C1 segment of cervical spinal cord (tissue), 14 donors: ENCODE measurements around the gene SMYD3.
"Not testable (repeated sequence)": the region's sequence is repeated elsewhere in the genome, so short reads cannot be mapped to it uniquely, and the experiment has no call there.

Experiments used
- DNase-seq, 14 donors: peaks; one replicate each; lab custom pipeline; 2025; lab: John Stamatoyannopoulos, UW

SMYD3 gene

DNA sequence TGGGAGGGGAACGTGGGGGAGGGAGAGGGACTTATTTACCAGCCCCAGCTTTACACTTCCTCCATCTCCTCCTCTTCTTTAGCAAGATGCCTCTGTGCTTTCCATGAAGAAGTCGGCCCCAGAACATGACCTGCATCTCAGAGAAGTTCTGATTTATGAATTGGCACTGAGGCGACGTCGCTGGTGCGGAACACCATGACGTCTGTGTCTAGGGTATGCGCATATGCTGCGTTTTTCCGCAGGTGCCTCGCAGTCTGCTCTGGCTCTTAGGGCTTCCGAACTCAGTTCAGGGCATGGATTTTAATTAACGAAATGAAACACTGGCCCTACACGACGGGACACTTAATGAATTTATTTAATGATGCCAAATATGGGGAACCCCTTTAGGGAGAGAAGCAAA lies 510.3 kb downstream of the SMYD3 start:
- no peak for DNase-seq

- no peak for DNase-seq
Measured at GRCh38 chr1:245995474-245995873, 511.6 kb downstream of the SMYD3 start.

- DNase-seq: peak in 1 of 14 donors; percentile 17
Measured at GRCh38 chr1:245991266-245991665, 515.8 kb downstream of the SMYD3 start.

DNA sequence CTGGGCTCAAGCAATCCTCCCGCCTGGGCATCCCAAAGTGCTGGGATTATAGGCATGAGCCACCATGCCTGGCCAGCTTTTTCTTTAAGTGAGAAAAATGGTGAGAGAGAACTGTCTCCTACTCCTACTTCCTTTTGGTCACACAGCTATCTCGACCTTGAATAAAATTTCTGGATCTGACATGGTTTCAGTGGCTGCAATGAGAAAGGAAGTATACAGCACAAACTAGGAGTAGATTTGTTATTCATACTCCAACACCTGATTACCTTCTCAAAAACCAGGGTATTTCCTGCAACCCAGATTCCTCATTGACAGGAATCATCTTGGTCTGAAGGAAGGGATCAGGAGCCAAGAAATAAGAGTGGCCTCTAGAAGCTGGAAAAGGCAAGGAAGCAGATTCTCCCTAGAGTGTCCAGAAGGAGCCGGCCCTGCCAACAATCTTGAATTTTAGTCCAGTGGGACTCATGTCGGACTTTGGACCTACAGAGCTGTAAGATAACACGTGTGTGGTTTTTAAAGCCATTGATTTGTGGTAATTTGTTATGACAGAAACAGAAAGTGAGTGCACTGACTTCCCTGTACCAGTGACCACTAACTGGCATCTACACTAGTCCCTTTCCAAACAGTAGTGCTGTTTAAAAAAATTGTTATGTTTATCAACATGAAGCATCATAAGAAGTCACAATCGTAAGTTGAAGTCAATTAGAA lies 516.6 kb downstream of the SMYD3 start:
- no peak for DNase-seq

GRCh38 chr1:245988393-245989078 lies 518.5 kb downstream of the SMYD3 start:
- no peak for DNase-seq

DNA sequence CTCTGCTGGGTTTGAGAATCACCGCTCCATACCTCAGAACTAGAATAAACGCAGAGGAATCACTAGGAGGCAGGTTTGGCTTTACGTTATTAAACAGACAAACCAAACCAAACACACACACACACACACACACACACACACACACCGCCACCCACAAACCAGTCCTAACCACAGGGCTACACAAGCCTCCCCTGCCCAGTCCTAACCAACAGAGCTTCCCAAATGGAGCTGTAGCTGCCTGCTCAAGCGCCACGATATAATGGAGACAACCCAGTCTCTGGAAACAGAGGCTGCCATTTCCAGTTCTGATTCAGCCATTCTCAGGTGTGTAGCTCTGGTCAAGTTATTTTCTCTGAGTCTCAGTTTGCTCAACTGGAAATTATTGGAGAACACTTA lies 519.1 kb downstream of the SMYD3 start:
- no peak for DNase-seq

- DNase-seq: no peak
Measured at GRCh38 chr1:245987577-245987976, 519.5 kb downstream of the SMYD3 start.

DNA sequence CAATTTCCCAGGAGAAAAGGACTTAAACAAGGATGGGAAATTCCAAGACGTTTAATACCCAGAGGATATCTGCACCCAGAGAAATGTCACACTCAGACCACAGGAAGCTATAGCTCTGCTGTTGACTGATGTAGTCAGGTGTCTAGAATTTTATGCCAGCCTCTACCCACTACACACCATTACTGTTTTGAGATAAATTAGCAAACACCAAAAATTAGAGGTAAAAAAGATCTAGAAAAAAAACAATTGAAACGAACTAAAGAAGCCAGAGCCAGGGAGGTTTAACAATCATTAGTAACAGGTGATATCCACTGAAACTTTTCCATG lies 519.9 kb downstream of the SMYD3 start:
- no peak for DNase-seq

DNA sequence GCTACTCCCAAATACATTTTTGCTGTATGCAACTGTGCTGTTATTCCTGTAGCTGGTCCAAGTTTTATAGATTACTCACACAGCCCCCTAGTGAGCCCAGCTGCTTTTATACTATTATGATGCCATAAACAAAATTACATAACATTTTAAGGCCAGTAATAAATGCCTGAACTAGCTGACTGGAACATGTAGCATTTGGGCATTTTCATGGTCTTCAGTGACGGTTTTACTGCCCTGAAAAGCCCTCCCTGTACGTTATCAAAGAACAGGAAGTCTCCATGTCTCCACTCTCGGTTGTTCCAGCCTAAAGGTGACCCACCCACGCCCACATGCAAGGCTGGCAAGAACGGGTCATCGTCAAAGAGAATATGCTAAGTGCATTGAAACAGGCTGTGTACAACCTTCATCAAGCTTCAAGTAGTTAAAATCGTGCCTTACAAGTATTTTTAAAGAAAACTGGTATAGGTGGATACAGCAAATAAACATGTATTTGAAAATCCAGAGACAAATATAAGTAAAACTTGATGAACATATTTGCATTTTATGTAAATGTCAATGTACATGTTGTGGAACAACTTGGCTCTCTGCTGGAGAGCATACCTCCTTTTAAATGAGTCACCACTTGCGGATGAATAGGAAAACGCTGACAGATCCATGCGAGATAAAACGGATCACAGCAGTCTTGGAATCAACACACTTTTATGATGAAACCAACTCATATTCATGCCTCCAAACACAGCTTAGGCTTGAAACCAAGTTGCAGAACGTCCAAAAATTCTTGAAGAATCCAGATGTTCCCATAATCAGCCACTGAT lies 520.5 kb downstream of the SMYD3 start:
- DNase-seq: peak in 1 of 14 donors; percentile 46

DNA sequence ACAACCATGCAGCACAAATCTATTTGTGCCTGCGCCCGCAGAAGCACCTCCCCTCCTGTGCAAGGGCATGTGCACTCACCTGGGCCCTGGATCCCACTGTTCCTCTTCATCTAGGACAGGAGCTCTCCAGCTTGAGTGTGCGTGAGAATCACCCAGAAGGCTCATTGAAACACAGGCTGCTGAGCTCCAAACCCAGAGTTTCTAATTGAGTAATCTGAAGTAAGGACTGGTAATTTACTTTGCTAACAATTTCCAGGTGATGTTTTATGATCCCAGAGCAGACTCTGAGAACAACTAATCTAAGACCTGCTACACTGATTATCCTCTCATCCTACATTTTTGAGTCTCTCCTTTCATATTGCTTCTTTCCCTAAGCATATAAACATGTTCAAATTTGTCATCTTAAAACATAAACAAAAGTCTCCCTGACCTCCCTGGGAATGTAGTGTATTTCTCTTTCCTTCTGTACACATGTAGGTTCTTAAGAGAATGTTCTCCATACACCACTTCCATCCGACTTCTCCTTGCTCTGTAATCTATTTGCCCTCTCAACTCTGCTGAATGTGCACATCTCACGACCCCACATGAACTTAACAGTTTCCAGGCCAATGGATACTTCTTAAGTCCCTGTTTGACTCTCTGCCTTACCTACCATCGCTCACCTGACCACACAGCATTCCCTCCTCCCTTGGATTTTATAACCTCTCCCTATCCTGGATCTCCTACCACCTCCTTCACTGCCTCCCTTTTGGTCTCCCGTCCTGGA lies 522.5 kb downstream of the SMYD3 start:
- DNase-seq: no peak

DNA sequence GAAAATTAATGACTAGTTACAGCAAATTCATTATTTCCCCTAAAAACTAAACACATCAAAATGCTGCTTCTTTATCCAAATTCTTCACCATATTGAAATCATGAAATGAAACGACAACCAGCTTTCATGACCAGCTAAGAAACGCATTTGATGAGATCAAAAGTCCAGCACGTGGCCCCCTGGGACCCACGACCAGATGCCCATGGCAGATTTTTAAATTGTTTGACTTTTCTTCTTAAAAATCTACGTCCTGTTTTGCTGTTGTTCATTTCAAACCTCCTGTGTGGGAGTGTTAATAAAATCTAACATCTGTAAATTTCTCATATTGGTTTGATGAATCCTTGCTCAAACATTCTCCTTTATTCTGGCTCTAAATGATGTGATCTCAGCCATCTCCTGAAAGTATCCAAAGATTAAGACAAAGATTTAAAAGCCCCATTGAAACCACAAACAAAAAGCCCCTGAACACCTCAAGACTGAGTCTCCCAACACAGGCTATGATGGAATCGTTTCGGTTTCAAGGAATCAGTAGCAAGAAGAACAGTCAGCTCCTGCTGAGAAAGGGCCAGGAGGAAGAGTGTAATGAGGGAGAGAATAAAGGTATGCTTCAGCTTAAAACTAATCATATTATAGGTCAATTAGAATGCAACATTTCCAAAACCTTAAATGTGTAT lies 523.6 kb downstream of the SMYD3 start:
- no peak for DNase-seq

- no peak for DNase-seq
Measured at GRCh38 chr1:245979589-245979988, 527.5 kb downstream of the SMYD3 start.

GRCh38 chr1:245978915-245979314 lies 528.2 kb downstream of the SMYD3 start:
- no peak for DNase-seq

DNA sequence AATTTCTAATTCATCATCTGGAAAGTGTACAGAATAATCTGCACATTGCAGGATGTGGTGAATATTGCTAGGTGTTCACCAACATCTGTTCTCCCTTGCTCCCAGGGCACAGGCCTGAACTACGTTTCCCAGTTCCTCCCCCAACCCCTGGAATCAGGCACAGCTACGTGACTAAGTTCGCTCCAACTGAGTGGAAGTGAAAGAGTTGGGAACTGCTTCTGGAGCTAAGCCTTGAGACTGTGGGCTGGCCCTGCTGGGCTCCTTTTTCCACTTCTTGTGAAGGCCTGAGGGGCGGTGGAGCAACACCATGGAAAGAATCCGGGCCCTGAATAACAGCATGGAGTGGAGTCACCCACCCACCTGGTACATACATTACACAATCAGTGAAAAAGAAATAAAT lies 534.6 kb downstream of the SMYD3 start:
- no peak for DNase-seq

- DNase-seq: no peak
Measured at GRCh38 chr1:245971711-245972085, 535.4 kb downstream of the SMYD3 start.

GRCh38 chr1:245971076-245971710 lies 535.9 kb downstream of the SMYD3 start:
- not testable (repeated sequence) for DNase-seq

DNA sequence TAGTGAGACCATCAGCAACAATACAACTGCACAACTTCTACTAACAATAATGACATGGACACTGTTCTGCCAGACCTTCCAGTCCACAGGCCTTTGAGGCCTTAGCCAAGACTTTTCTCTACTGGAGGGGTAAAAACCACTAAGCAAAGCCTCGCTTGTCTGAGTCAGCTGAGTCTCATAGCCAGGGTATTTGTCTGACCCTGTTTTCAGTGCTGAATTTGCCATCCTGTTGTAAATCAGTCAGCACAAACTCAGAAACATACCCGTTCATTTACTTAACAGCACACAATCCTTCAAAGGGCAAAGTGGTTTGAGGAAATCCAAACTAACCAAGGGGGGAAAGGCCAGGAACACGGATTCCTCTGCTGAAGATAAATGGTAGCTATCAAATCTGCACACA lies 537.8 kb downstream of the SMYD3 start:
- DNase-seq: no peak

- no peak for DNase-seq
Measured at GRCh38 chr1:245968775-245969174, 538.3 kb downstream of the SMYD3 start.

DNA sequence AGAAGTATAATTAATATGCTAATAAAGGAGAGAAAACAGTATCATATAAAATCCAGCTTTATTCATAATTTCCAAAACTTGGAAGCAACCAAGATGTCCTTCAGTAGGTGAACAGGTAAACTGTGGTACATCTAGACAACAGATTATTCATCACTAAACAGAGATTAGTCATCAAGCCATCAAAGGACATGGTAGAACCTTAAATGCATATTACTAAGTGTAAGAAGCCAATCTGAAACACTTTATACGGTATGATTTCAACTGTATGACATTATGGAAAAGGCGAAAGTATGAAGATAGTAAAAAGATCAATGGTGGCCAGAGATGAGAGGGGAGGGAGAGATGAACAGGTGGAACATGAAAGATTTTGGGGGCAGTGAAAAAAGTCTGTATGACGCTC lies 541.7 kb downstream of the SMYD3 start:
- DNase-seq: no peak

DNA sequence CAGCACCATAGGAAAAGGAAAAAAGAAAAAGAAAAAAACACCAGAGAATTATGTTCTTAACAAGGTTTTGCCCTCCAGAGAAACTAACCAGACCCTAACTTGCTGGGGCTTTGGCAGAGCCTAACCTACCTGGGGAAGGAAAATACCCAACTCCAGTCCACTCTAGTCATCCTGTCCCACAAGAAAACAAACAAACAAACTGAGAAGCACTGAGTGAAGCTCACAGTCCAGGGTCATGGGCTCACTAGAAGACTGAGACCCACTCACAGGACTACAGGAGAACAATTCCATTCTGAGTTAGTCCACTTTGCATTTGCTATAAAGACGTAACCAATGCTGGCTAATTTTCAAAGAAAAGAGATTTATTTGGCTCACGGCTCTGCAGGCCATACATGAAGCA lies 543.4 kb downstream of the SMYD3 start:
- no peak for DNase-seq

DNA sequence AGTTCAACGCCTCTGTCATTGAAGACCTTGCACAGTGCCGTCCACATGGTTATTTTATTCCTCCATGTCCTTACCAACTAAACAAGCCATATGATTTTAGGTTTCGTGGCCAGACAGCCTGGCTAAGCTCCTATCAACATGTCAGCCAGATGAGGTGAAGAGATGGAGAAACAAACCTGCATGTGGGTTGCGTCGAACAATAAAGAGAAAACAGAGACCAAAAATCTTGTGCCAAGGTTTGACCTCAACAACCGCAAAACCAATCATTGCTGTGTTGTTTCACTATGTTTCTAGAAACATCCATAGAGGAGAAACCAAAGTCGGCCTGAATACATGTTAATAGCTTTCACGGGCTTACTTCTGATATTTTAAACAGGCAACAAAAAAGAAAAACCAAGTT lies 544.6 kb downstream of the SMYD3 start:
- DNase-seq: no peak
